SJSA1 (cell line): ENCODE data around the gene THRAP3. TPM values are rescaled to one million over a fixed set of nuclear protein-coding genes. Genes with fewer than 3 reads are reported as not detected.

Experiments used
- total RNA-seq: library from RNA; depleted of rRNA; stranded (reverse); fragments of >200 nt; shearing (Covaris generic); gene quantifications from 2 replicates; pipeline ENCODE4 v1.2.3, GENCODE V29; 2014; rRNA removed

THRAP3 gene
- total RNA-seq, 1 experiment from 2014 or later, result 66.1 TPM

Other genes starting within 250 kb of the THRAP3 start
- gene TEKT2, start 140.3 kb upstream of the THRAP3 start, total RNA-seq, result not detected in 2 replicates
- gene ADPRS, start 135.6 kb upstream of the THRAP3 start, total RNA-seq, result 48.8 and 72.0 TPM in 2 replicates
- gene COL8A2, start 99.2 kb upstream of the THRAP3 start, total RNA-seq, result 1.1 and 1.2 TPM in 2 replicates
- 134 and 167 TPM in 2 replicates for gene TRAPPC3, start 75.0 kb upstream of the THRAP3 start, total RNA-seq
- gene MAP7D1, start 68.3 kb upstream of the THRAP3 start, total RNA-seq, result 191 and 218 TPM in 2 replicates
- 0.78 and 1.5 TPM in 2 replicates for gene SH3D21, start 81.9 kb downstream of the THRAP3 start, total RNA-seq
- 103 and 159 TPM in 2 replicates for gene EVA1B, start 99.2 kb downstream of the THRAP3 start, total RNA-seq
- 16.1 and 29.2 TPM in 2 replicates for gene STK40, start 161.5 kb downstream of the THRAP3 start, total RNA-seq
- 3.4 and 6.4 TPM in 2 replicates for gene LSM10, start 173.5 kb downstream of the THRAP3 start, total RNA-seq
- 1.5 and 6.5 TPM in 2 replicates for gene OSCP1, start 226.0 kb downstream of the THRAP3 start, total RNA-seq
- gene MRPS15, start 239.9 kb downstream of the THRAP3 start, total RNA-seq, result 63.1 and 95.8 TPM in 2 replicates